GM12892 (cell line): ENCODE results near the gene FBP2.
"Not testable (repeated sequence)": the region's sequence is repeated elsewhere in the genome, so short reads cannot be mapped to it uniquely, and the experiment has no call there.

Experiments used
- DNase-seq: peaks from one replicate; pipeline ENCODE4 v3.0.0; 2011; ENCODE audit not compliant: insufficient read length
- FAIRE-seq: peaks from 2 replicates; lab custom pipeline; 2011; peaks lifted over from hg19 to GRCh38; lab: Jason Lieb, UNC
- POLR2A ChIP-seq: IDR thresholded peaks from 2 replicates; pipeline ENCODE4 v1.6.1; 2011; ENCODE audit warnings: low read depth, low read length, control low read depth
- POLR2AphosphoS5 ChIP-seq: IDR thresholded peaks from 2 replicates; pipeline ENCODE4 v1.6.1; 2011; ENCODE audit warnings: low read depth, low read length, control low read depth
- TAF1 ChIP-seq: IDR thresholded peaks from 2 replicates; pipeline ENCODE4 v1.6.1; 2011; ENCODE audit warnings: low read depth, mild to moderate bottlenecking, control low read depth, low read length, borderline replicate concordance

Gene FBP2

DNA sequence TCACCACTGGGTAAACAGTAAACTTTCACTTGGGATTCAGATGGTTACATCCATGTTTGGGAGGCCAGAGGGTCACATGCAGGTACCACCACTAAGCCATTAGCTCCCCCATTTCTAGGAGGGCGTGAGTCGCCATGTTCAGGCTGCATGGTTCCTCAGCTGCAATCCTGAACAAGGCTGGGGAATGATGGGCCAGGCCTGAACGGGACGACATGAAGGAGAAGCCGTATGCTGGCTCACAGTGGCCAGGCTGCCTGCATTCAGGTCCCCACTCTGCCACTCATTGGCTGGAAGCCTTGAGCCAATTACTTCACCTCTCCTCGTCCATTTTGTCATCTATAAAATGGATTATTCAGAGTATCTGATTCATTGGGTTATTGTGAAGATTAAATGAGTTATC is 9.0 kb upstream of the FBP2 start:
- DNase-seq = no peak
- TF ChIP-seq POLR2AphosphoS5 (no peak), POLR2A (no peak), TAF1 (no peak)
- no peak for FAIRE-seq

DNA sequence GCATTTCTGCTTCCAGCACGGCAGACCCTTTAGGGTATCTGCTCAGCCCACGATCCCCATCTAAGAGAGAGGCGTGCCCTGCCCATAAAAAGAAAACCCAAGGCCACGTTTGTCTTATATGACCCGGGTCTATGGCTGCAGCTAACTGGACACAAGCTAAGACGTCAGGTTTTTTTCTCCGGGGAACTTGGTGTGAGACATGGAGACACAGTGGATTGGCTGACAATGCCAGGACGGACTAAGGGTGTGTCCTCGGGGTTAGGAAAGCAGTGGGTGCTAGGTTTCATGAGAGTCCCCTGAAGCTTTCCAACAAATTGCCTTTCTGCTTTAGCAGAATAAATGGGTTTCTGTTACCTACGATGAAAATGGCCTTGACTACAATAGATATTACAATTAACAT is 7.1 kb upstream of the FBP2 start:
- FAIRE-seq (no peak), DNase-seq (no peak)
- TF ChIP-seq POLR2A (no peak), POLR2AphosphoS5 (no peak), TAF1 (no peak)

DNA sequence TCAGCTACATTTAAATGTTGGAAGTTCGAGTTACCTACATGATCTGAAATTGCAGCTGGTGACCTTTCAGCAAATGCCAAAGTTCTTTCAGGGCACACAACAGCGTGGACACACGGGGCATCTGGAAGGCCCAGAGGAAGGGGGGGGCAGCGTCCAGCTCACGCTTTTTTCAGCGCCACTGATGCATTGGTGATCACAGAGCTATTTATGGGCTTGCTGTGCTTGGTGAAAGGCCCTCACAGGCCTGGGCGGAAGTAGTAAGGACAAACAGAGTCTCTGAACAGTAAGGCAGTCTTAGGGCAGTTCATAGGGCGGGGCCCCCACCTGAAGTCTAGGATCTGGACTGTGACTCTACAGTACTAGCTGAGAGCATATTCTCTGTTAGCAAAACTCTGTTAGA is 6.6 kb upstream of the FBP2 start:
- TF ChIP-seq TAF1 (no peak), POLR2A (no peak), POLR2AphosphoS5 (no peak)
- DNase-seq (no peak), FAIRE-seq (no peak)

DNA sequence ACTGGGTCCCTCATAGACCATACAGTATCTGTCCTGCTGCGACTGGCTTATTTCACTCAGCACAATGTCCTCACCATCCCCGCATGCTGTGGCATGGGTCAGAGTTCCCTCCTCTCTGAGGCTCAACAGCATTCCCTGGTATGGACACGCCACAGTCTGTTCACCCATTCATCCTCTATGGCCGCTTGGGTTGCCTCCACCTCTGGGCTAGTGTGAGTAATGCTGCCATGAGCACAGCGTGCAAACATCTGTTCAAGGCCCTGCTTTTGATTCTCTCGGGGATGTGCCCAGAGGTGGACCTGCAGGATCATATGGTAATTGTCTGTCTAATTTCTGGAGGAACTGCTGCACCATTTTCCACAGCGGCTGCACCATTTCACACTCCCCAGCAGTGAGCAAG is 5.5 kb upstream of the FBP2 start:
- no peak for FAIRE-seq
- TF ChIP-seq TAF1 (no peak), POLR2A (no peak)
- DNase-seq = no peak

GRCh38 chr9:94592683-94593082 is 941 bp downstream of the FBP2 start:
- not testable (repeated sequence) for FAIRE-seq, DNase-seq

DNA sequence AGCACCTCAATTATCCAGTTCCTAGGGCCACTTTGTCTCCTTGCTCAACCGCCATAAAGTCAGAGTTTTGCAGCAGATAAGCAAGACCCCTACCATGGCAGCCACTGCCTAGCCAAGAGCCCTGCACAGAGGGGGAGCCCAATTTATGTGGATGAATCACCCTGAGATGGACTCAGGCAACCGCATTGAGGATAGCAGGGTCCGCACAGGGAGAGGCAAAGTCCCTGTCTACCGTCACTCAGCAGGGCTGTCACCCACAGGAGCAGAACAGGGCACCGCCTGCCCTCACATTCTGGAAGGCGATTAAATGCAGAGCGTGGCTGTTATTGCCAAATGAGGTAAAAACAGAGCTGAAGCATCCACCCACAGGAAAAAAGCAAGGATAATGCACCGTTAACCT is 1.7 kb downstream of the FBP2 start:
- no peak for DNase-seq
- no peak for TF ChIP-seq POLR2A
- TF ChIP-seq TAF1 = no peak
- no peak for TF ChIP-seq POLR2AphosphoS5
- FAIRE-seq = no peak

- DNase-seq, FAIRE-seq: not testable (repeated sequence)
Measured at GRCh38 chr9:94591046-94591545, 2.5 kb downstream of the FBP2 start.

GRCh38 chr9:94588681-94589080 is 4.9 kb downstream of the FBP2 start:
- TF ChIP-seq TAF1 (no peak), POLR2A (no peak), POLR2AphosphoS5 (no peak)
- FAIRE-seq = no peak
- no peak for DNase-seq

DNA sequence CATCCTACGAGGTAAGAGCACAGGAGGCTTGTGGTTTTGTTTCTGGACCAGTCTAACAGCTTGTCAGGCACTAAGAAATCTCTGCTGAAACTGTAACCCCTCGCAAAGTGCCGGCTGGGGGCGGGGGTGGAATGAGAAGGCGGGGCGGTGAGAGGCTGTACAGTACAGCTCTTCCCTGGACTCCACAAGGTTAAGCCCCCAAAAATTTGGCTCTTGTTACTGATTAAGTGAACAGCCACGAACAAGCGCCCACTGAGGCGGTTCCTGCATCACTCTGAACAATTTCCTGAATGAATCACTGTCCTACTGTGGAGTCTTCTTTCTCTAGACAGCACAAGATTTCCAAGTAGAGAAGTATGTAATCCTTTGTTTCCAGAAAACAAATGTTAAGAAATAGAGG is 6.8 kb downstream of the FBP2 start:
- TF ChIP-seq POLR2A (no peak), TAF1 (no peak), POLR2AphosphoS5 (no peak)
- DNase-seq (no peak), FAIRE-seq (no peak)

DNA sequence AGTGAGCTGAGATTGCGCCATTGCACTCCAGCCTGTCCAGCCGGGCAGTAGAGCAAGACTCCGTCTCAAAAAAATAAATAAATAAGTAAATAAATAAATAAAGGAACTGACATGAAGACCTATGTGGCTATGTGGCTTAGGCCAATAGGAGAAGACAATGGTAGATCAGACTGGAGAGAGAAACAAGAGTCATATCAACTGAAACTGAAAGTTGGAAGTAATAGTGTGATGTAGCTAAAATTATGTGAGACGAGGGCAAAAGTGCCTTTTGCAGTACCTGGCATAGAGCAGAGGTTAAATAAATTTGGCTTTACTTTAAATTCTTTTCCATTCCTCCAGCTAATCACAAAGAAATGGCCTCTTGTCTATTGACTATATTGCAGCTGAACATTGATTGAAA is 7.3 kb downstream of the FBP2 start:
- FAIRE-seq (no peak), DNase-seq (no peak)
- TF ChIP-seq POLR2A (no peak), POLR2AphosphoS5 (no peak), TAF1 (no peak)

- DNase-seq = no peak
- TF ChIP-seq POLR2A (no peak), POLR2AphosphoS5 (no peak), TAF1 (no peak)
- no peak for FAIRE-seq
Measured at GRCh38 chr9:94584555-94584954, 9.1 kb downstream of the FBP2 start.

- TF ChIP-seq TAF1 = no peak
- TF ChIP-seq POLR2AphosphoS5 = no peak
- TF ChIP-seq POLR2A = no peak
- no peak for DNase-seq
- FAIRE-seq = no peak
Measured at GRCh38 chr9:94581728-94582127, 11.9 kb downstream of the FBP2 start.

GRCh38 chr9:94577571-94577970 is 16.1 kb downstream of the FBP2 start:
- DNase-seq (no peak), FAIRE-seq (no peak)
- TF ChIP-seq TAF1 (no peak), POLR2AphosphoS5 (no peak), POLR2A (no peak)
